SW480 (cell line): ENCODE measurements around the gene SLC9A2.

Experiments used
- DNase-seq: peaks from one replicate; pipeline ENCODE4 v3.0.0-alpha.2; 2016; ENCODE audit warnings: low spot score

The SLC9A2 gene

GRCh38 chr2:102619414-102620319, at the start of gene SLC9A2:
SLC9A2 (plus strand) TSS chr2:102619553; CDS start chr2:102619849, 296 bp downstream.
- peak; percentile 56 for DNase-seq

GRCh38 chr2:102575888-102576287, 43.5 kb upstream of the SLC9A2 start:
- DNase-seq = no peak

- no peak for DNase-seq
Measured at GRCh38 chr2:102578376-102578775, 41.0 kb upstream of the SLC9A2 start.

GRCh38 chr2:102581911-102582310, 37.4 kb upstream of the SLC9A2 start:
- no peak for DNase-seq

GRCh38 chr2:102582845-102583244, 36.5 kb upstream of the SLC9A2 start:
- no peak for DNase-seq

GRCh38 chr2:102585847-102586404, 33.4 kb upstream of the SLC9A2 start:
- DNase-seq = no peak

- DNase-seq = no peak
Measured at GRCh38 chr2:102588213-102588939, 31.0 kb upstream of the SLC9A2 start.

- no peak for DNase-seq
Measured at GRCh38 chr2:102589444-102589843, 29.9 kb upstream of the SLC9A2 start.

- no peak for DNase-seq
Measured at GRCh38 chr2:102591491-102592045, 27.8 kb upstream of the SLC9A2 start.

- no peak for DNase-seq
Measured at GRCh38 chr2:102592601-102593000, 26.8 kb upstream of the SLC9A2 start.

- DNase-seq = no peak
Measured at GRCh38 chr2:102593516-102593915, 25.8 kb upstream of the SLC9A2 start.

- no peak for DNase-seq
Measured at GRCh38 chr2:102594445-102595016, 24.8 kb upstream of the SLC9A2 start.

GRCh38 chr2:102597788-102598187, 21.6 kb upstream of the SLC9A2 start:
- no peak for DNase-seq

- DNase-seq = no peak
Measured at GRCh38 chr2:102599486-102599885, 19.9 kb upstream of the SLC9A2 start.

- DNase-seq = no peak
Measured at GRCh38 chr2:102601730-102602129, 17.6 kb upstream of the SLC9A2 start.

GRCh38 chr2:102603904-102604303, 15.4 kb upstream of the SLC9A2 start:
- DNase-seq = no peak

- DNase-seq = no peak
Measured at GRCh38 chr2:102604769-102605168, 14.6 kb upstream of the SLC9A2 start.

- no peak for DNase-seq
Measured at GRCh38 chr2:102606353-102606752, 13.0 kb upstream of the SLC9A2 start.

- DNase-seq = peak; percentile 81
Measured at GRCh38 chr2:102615620-102616436, 3.5 kb upstream of the SLC9A2 start.

GRCh38 chr2:102618452-102619413, 620 bp upstream of the SLC9A2 start:
- DNase-seq = peak; percentile 46
